GM21367 (cell line): ENCODE data around the gene IQSEC1.

Source experiments
- ATAC-seq: cut with Tn5 transposase; IDR thresholded peaks from one replicate; pipeline ENCODE4 v1.9.1; 2021; ENCODE audit not compliant: unreplicated experiment

The IQSEC1 gene

GRCh38 chr3:12852201-12852600, 221.0 kb downstream of the IQSEC1 start:
- ATAC-seq = no peak
